ENCODE results near the gene TBX21. TPM values are rescaled to one million over a fixed set of nuclear protein-coding genes. Genes with fewer than 3 reads are reported as not detected.
A peak's percentile ranks its signal among the peaks of the same experiment; 100 is the strongest.

The TBX21 gene
- total RNA-seq, 4 donors from 2014 or later, result 1.1 to 4.5 (median 2.9) TPM; not detected in 1

DNA sequence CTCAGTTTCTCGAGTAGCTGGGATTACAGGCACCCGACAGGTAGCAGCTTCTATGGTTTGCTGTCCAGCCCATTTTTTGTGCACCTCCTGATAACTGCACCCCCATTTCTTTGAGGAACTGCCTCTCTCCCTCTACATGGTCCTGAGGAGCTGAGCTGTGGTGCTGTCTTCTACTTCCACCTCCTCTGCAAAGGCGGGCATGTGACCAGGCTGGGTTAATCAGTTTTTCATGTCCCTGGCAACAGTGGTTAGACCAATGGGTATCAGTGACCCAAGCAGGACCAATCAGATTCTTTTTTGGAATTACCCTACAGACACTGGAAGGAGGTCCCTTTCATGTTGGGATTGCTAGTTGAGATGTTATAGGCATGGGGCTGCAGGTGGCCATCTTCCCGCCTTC is 41.3 kb downstream of the TBX21 start:
- intact Hi-C loops (cut with DNase I), result no loop called here
- peaks cover 5 to 85% (median 7%) of the 10 kb centered on the region in 4 donors for H3K27me3 ChIP-seq

GRCh38 chr17:47774987-47775580 is 42.0 kb downstream of the TBX21 start:
- H3K27me3 ChIP-seq, result peaks cover 5 to 82% (median 7%) of the 10 kb centered on the region in 4 donors
- H3K9me3 ChIP-seq, result peaks cover 0 to 4% (median 0%) of the 10 kb centered on the region in 3 donors
- H3K36me3 ChIP-seq, result no peaks in the 10 kb centered on the region
- WGBS, 2 donors, result 70 to 75% methylated on average over 1 of the region's 1 CpG
- intact Hi-C loops (cut with DNase I), result no loop called here
- DNase-seq, result no peak
- no peak overlapping the region for H3K4me3 ChIP-seq
- no peak overlapping the region for H3K27ac ChIP-seq
- H3K4me1 ChIP-seq, result no peaks in the 10 kb centered on the region
- TF ChIP-seq, protein P1, sequence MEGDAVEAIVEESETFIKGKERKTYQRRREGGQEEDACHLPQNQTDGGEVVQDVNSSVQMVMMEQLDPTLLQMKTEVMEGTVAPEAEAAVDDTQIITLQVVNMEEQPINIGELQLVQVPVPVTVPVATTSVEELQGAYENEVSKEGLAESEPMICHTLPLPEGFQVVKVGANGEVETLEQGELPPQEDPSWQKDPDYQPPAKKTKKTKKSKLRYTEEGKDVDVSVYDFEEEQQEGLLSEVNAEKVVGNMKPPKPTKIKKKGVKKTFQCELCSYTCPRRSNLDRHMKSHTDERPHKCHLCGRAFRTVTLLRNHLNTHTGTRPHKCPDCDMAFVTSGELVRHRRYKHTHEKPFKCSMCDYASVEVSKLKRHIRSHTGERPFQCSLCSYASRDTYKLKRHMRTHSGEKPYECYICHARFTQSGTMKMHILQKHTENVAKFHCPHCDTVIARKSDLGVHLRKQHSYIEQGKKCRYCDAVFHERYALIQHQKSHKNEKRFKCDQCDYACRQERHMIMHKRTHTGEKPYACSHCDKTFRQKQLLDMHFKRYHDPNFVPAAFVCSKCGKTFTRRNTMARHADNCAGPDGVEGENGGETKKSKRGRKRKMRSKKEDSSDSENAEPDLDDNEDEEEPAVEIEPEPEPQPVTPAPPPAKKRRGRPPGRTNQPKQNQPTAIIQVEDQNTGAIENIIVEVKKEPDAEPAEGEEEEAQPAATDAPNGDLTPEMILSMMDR (IDR thresholded peaks at IDR 0.05), result no peak
- TF ChIP-seq POLR2A (IDR thresholded peaks at IDR 0.05), result no peak

More for the DNA sequence above, 41.3 kb downstream of the TBX21 start:
- Histone ChIP-seq H3K4me3 (no peak overlapping the region), H3K9me3 (peaks cover 0 to 4% (median 0%) of the 10 kb centered on the region in 3 donors), H3K4me1 (no peaks in the 10 kb centered on the region), H3K36me3 (no peaks in the 10 kb centered on the region), H3K27ac (no peak overlapping the region)
- WGBS, 2 donors, result 70 to 74% methylated on average over 2 to 4 of the region's 4 CpGs
- TF ChIP-seq, protein P1 (IDR thresholded peaks at IDR 0.05), result no peak
- TF ChIP-seq POLR2A (IDR thresholded peaks at IDR 0.05), result no peak
- DNase-seq, result no peak

GRCh38 chr17:47776330-47777197 is 43.5 kb downstream of the TBX21 start:
- WGBS, 2 donors, result 43 to 44% methylated on average over 12 to 13 of the region's 14 CpGs
- DNase-seq, result no peak
- Histone ChIP-seq H3K27me3 (peaks cover 5 to 85% (median 7%) of the 10 kb centered on the region in 4 donors), H3K9me3 (peaks cover 0 to 4% (median 0%) of the 10 kb centered on the region in 3 donors), H3K36me3 (no peaks in the 10 kb centered on the region), H3K4me3 (no peak overlapping the region), H3K27ac (no peak overlapping the region), H3K4me1 (no peaks in the 10 kb centered on the region)
- no peak for TF ChIP-seq POLR2A (IDR thresholded peaks at IDR 0.05)
- TF ChIP-seq, protein P1 (IDR thresholded peaks at IDR 0.05), result peak; percentile 54 to 78 (median 62)
- intact Hi-C loops (cut with DNase I), result no loop called here

DNA sequence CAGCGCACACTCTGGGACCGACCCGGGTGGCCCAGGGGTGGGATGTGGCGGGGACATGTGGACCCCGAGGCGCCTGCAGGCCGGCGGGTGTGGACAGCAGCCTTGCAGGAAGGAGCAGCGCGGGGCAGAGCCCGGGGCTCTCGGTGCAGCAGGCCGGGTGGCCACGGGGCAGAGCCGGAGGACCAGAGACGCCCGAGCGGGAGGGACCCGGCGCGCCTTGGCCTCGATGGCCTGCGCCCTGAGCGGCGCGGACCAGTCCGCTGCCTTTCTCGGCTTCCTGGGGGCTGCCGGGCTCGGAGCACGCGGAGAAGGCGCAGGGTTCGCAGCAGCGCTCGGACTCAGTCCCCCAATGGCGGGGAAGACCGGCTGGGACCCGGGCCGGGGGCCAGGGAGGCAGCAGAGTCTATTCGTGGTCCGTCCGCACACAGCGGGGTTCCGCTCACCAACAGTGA is 45.2 kb downstream of the TBX21 start:
- H3K36me3 ChIP-seq, result no peaks in the 10 kb centered on the region
- H3K27ac ChIP-seq, result no peak overlapping the region
- no peak for DNase-seq
- peaks cover 5 to 78% (median 7%) of the 10 kb centered on the region in 4 donors for H3K27me3 ChIP-seq
- intact Hi-C loops (cut with DNase I), result no loop called here
- no peak for TF ChIP-seq POLR2A (IDR thresholded peaks at IDR 0.05)
- TF ChIP-seq, protein P1 (IDR thresholded peaks at IDR 0.05), result no peak
- H3K9me3 ChIP-seq, result no peaks in the 10 kb centered on the region
- H3K4me1 ChIP-seq, result no peaks in the 10 kb centered on the region
- WGBS, 2 donors, result 29 to 33% methylated on average over 13 to 25 of the region's 45 CpGs
- H3K4me3 ChIP-seq, result no peak overlapping the region

- Histone ChIP-seq H3K27ac (no peak overlapping the region), H3K36me3 (no peaks in the 10 kb centered on the region), H3K9me3 (no peaks in the 10 kb centered on the region), H3K27me3 (peaks cover 5 to 75% (median 7%) of the 10 kb centered on the region in 4 donors), H3K4me3 (no peak overlapping the region), H3K4me1 (no peaks in the 10 kb centered on the region)
- DNase-seq, result no peak
- TF ChIP-seq, protein P1 (IDR thresholded peaks at IDR 0.05), result no peak
- TF ChIP-seq POLR2A (IDR thresholded peaks at IDR 0.05), result no peak
- intact Hi-C loops (cut with DNase I), result no loop called here
- WGBS, 2 donors, result 33 to 66% methylated on average over 5 of the region's 5 CpGs
Measured at GRCh38 chr17:47781397-47781796, 48.4 kb downstream of the TBX21 start.
